H54 (cell line): Measurements from ENCODE around the gene HPX.

Source experiments
- DNase-seq: peaks from one replicate; pipeline ENCODE4 v3.0.0; 2011; ENCODE audit warnings: low spot score, mixed read lengths; ENCODE audit not compliant: insufficient read length
- FAIRE-seq: peaks from 3 replicates; lab custom pipeline; 2011; peaks lifted over from hg19 to GRCh38; lab: Jason Lieb, UNC
- POLR2A ChIP-seq: IDR thresholded peaks from 2 replicates; pipeline ENCODE4 v1.6.1; 2011; ENCODE audit warnings: low read depth, mild to moderate bottlenecking, low read length

HPX gene

DNA sequence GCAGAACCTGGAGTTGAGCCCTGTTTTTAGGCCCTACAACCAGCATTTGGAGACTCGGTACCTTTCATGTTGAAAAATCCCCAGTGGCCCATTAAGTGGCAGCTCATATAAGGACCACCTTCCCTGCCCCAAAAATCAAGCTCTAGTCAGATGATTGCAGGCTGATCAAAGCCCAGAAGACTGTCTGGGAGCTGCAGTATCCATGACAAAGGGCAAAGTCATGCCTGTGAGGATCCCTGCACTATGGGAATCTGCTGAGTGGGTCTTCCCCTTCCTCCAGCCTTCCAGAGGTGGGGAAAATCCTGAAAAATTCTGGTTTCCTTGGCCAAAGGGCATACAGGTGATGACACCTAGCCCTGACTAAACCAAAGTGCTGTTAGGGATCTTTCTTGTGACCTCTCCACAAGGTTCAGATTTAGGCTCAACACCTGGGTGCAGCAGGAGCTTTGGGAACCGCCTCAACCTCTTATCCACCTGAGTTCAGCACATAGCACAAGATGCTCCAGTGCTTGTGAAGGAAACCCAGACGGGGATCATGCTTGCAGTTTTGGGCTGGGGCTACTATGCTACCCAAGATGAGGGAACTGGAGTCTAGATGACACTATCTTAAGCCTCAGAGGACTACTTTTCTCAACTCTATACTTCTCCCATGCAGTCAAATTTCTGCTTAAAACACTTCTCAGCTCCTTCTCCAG, 34.2 kb upstream of the HPX start:
- TF ChIP-seq POLR2A, result no peak
- FAIRE-seq, result no peak
- DNase-seq, result peak; percentile 32

DNA sequence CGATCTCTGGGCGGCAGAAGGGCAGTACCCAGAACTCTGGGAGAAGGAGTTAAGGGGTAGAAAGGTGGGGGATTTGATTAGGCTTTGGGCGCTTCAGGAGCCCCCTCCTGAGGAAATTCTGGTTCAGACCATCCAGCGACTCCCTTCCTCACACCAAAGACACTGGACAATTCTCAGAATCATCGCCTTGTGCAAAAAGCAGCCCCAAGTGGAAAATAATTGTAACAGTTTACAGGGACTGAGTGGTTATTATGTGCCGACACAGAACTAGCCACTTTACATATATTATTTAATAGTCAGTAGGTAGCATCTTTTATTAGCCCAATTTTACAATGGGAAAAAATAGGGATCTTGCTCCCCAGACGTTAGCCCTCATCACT, 33.6 kb upstream of the HPX start:
- no peak for FAIRE-seq
- DNase-seq, result no peak
- TF ChIP-seq POLR2A, result no peak

DNA sequence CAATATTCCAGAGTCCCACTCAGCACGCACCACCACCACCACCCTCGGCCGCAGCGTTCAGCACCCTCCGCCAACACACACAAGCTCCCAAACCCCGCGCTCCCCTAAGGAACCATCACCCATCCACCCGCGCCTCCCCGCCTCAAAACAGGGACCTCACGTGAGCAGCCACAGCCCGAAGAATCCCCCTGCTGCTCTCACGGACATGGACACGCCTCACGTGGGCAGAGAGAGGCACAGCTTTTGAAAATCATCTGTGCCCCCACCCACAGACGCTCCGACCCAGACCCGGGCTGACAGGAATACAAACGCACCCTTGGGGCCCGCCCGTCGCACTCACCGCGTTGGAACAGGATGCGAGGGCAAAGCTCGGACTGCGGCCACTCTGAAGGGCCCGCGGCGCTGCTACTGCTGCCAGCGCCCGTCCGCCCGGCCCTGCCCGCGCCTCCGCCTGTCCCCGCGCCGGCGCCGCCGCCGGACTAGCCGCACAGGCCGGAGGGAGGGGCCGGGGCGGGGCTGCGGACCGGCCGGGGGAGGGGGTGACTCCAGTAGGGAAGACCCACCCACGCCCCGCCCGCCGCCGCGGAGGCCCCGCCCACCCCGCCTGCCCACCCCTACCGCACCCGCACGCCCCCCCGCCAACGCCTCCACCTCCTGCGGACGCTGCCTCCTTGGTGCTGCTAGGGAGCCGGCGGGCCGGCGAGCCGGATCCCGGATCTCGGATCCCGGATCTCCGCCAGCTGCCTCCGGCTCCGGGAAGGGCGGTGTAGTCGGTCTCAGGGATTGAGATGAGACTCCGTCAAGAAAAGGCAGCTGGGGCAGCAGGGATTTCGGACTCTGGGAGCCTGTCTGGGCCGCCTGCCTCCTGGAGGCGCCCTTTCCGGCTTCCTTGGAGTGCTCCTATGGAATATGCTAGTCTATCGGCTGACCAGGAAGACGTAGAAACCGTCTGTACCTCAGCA, 32.9 kb upstream of the HPX start, which contains the start of gene TRIM3:
Gene TRIM3 (minus strand): TSS at position 491 of the 962 bp plus-strand sequence. CDS start 8,246 bp downstream, outside the sequence.
- peak; percentile 96 for DNase-seq
- no peak for FAIRE-seq
- peak; percentile 88 for TF ChIP-seq POLR2A

DNA sequence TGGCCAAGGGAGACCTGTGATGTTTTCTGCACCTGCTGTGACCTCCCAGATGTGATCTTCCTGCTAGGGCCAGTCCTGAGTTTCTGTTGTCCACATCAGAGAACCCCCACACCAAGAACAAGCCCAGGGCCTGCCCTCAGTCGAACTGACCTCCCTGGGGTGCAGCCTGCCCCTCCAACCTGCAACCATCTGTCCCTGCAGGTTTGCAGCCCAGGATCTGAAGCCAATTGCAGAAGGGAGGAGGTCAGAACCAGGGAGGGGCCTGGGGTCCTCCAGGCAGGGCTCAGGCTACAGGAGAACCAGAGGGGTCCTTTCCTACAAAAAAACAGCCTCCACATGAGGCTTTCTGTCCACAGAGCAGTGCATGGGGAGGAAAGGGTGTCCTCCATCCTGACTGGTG, 32.1 kb upstream of the HPX start:
- FAIRE-seq, result no peak
- no peak for TF ChIP-seq POLR2A
- DNase-seq, result peak; percentile 32

DNA sequence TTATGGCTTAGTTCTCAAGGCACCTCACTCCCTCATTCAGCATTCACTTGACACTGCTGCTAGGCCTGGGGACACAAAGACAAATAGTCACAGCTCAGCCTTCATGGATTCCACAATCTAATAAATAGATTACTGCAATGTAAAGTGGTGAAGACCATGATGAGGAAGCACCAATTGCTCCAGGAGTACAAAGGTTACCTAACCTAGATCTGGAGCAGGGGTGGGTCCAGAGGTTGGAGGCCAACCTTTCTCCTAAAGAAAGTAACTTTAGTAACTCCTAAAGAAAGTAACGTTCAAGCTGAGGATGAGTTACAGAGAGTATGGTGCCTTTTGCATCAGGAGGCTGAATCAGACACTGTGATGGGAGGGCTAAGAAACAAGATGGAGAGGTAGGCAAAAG, 28.8 kb upstream of the HPX start:
- no peak for FAIRE-seq
- no peak for TF ChIP-seq POLR2A
- DNase-seq, result no peak

DNA sequence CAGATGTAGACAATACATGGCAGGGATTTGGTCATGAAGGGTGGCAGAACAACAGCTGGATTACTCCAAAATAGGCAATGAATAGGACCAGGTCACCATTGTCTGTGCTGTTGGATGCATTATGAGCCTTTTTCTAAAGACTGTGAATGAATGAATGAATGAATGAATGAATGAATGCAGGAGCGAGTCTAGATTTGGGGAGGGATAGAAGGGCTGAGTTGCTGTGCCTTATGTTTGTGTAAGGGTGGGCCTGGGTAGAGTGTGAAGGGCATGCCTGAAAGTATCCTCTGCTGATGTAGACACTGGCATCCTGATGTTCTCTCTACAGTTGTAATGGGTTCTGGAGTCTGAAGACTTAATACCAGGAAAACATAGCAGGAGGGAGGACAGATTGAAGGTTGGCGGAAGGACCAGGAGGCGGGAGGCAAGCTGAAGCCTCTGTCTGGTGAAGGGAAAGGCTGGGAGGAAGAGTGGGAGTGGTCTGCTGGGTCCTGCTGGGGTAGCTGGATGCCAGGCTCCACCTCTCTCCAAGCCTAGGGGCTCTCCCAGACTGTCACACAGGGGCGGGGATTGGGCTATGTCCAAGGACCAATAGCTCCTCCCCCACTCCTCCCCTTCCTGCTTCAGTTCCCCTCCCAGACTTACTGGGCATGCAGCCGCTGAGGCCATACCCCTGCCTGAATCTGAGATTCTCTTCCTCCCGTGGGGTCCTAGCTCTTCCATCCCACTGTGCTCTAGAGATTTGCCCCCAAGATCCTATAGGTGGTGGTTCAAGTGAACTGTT, 28.1 kb upstream of the HPX start:
- DNase-seq (peak; percentile 97), FAIRE-seq (peak; percentile 62)
- TF ChIP-seq POLR2A, result peak; percentile 30; the same call in 1 of the 2 replicates

DNA sequence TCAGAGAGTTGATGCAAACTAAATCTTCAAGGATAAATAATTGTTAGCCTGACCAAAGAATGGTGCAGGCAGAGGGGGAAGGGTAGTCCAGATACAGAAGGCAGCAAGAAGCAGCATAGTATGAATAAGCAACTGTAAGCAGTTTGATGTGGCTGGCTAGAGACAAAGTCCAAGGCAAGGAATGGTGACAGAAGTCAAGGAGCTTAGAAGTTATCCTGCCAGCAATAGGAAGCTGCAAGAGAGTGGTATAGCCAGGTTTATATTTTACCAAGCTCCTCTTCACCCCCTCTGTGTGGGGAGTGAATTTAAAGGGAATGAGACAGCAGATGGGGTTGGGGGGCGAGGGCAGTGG, 18.3 kb upstream of the HPX start:
- FAIRE-seq, result no peak
- no peak for TF ChIP-seq POLR2A
- no peak for DNase-seq

DNA sequence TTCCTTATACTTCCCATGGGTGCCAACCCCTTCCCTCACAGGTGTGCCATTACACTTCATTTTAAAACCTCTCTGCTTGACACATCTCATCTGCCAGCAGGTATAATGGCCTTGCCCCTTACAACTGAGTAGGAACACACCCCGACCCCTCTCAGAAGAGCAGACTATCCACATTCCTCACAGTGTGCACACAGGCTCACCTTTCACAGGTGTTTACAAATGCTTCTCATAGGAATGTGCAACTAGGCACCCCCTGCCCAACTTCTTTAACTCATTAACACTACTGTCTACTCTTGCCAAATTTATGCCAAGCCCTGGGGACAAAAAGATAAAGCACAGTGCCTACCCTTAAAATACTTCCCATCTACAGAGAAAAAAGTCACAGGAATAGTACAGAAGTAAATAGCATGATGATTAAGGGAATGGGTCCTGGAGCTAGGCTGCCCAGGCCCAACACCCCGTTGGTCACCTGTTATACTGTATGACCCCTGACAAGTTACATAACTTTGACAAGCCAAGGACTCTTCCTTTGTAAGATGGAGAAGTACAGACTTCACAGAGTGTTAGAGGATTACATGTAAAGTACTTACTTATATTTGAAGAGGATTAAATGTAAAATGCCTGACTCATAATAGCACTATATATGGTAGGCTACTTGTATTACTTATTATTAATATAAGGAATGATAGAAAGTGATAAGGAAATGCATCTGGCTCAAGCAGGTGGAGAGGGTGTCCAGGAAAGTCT, 17.7 kb upstream of the HPX start:
- no peak for DNase-seq
- FAIRE-seq, result no peak
- TF ChIP-seq POLR2A, result no peak

DNA sequence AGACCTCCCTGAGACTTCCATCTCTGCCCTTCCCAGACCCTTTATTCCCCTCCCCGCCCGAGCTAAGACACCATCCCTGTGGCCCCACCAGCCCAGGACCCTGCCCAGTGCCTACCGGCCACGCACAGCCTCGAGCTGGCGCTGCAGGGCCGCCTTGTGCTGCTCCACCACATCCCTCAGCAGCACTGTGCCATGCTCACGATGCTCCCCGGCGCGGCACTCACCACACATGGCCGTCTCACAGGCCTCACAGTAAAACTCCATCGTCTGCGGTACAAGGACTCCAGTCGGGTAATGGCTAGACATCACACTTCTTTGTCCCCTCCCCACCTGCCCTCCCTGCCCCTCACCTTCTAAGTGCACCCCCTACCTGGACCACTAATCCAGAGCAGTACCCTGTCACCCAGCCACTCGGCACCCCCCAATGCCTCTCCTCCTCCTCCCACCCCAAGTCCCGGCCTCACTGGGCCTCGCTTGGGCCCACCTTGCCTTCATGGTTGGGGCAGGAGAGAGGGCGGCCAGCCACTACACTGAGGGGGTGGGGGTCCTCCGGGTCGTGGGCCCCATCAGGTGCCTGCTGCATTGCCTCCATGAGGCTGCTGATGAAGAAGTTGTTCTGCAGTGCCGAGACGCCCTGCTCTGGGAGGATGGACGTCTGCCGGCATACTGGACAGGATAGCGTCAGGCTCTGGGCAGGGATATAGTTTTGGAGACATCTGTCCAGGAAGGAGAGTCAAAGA, 17.0 kb upstream of the HPX start:
- FAIRE-seq (no peak), DNase-seq (no peak)
- no peak for TF ChIP-seq POLR2A

DNA sequence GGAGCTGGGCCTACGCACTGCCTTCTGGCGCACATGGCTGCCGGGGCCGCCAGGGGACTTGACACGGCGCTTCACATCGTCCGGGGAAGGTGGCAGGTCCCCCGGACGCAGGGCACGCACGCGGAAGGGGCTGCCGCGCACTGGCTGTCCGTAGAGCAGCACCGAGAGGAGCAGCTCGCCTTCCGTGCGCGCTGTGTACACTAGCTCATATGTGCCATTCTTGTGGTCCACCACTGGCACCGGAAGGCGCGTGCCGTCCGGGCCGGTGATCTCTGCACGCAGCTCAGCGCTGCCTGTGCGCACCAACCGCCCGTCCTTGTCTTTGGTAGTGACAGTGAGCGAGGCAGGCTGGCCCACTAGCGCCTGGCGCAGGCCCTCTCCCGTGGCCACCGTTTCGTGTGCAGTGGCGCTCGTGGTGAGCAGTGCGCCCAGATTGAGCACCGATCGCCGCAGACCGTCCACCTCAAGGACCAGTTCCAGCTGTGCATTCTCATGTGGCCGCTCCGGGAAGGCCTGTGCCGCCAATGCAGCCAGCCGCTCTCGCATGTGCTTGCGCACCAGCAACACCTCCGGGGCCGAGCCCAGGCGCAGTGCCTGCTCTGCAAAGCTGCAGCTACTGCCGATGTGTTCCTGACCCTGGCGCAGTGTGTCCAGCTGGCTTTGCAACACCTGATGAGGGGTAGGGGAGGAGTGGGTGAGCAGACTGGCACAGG, 15.7 kb upstream of the HPX start:
- no peak for DNase-seq
- FAIRE-seq, result no peak
- TF ChIP-seq POLR2A, result no peak

DNA sequence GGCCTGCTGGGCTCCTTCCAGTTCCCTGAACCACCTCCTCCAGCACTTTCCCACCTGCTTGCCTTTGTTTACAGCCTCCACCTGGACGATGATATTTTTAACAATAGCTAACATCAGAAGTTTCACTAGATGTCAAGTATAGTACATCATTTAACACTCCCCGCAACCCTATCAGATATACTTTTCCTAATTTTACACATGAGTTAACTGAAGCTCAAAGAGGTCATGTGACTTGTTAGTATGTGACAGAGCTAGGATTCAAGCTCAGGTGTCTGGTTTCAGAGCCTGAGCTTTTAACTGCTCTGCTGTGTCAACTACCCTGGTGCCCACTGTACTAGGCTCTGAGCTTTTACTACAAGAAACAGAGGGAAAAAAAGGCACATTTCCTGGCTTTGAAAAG, 14.3 kb upstream of the HPX start:
- no peak for DNase-seq
- TF ChIP-seq POLR2A, result no peak
- no peak for FAIRE-seq

DNA sequence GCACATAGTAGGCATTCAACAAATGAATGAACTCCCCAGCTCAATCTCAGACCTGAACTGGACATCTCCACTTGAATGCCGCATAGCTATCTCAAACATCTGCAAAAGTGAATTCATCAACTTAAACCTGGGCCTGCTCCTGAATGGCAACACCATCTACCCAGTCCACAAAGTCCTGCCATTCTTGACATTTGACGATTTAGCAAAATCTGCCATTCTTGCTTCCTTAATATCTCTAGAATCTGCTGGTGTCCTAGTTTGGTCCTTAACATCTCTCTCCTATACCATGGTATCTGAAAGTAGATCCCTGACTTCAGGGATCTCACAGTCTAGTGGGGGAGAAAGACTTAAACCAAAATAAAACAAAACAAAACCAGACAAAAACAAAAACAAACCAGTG, 12.4 kb upstream of the HPX start:
- TF ChIP-seq POLR2A, result no peak
- no peak for FAIRE-seq
- no peak for DNase-seq

DNA sequence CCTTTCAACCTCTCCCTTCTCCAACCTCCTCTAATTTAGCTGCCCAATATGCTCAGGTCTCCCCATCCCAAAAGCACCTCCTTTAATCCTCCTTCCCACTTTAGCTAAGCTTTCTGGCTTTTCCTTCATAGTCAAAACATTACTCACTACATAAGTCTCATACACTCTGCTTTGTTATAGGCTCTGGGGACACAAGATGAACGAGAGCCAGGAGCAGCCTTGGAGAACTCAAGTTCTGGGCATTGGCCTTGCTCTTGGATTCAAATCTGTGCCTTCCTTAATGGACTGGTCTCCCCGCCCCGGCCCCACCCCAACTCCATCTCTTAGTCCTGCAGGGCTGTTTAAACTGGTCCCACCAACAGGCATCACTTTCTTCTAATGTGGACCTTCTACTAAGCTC, 11.4 kb upstream of the HPX start:
- no peak for DNase-seq
- FAIRE-seq, result no peak
- no peak for TF ChIP-seq POLR2A
